ENCODE data around the gene DIDO1. TPM values are rescaled to one million over a fixed set of nuclear protein-coding genes. Genes with fewer than 3 reads are reported as not detected.

DIDO1 gene
- total RNA-seq, 1 experiment from 2014 or later: 85.9 TPM

GRCh38 chr20:62929051-62929538 lies 2.8 kb upstream of the DIDO1 start:
- Histone ChIP-seq H4K91ac (ENCODE audit: insufficient read length, low read depth, low read length) (no peak overlapping the region), H3K79me1 (ENCODE audit: insufficient read depth, low read depth, low read length, poor library complexity, severe bottlenecking) (no peaks in the 10 kb centered on the region), H3K9ac (ENCODE audit: extremely low read depth, insufficient read length, low read length) (peak overlapping the region; percentile 62), H2BK20ac (ENCODE audit: low read depth, low read length, poor library complexity, severe bottlenecking) (no peak overlapping the region), H3K4ac (ENCODE audit: low read depth, low read length) (no peak overlapping the region), H2BK15ac (ENCODE audit: low read depth, low read length) (no peak overlapping the region), H2BK12ac (ENCODE audit: insufficient read length, low read depth, low read length) (no peak overlapping the region), H4K5ac (ENCODE audit: insufficient read length, low read depth, low read length) (no peak overlapping the region), H3K79me2 (ENCODE audit: insufficient read depth, low read length) (peaks cover 63% of the 10 kb centered on the region), H3K14ac (ENCODE audit: insufficient read depth, low read length) (no peak overlapping the region; the same call in none of the 2 replicates), H3K9me3 (ENCODE audit: control insufficient read depth, low read depth, low read length) (no peaks in the 10 kb centered on the region), H2AK5ac (ENCODE audit: insufficient read length, low read length) (no peak overlapping the region), H3K27me3 (ENCODE audit: insufficient read depth, low read length) (no peaks in the 10 kb centered on the region), H3K27ac (ENCODE audit: insufficient read length, low read depth, low read length) (peak overlapping the region; percentile 99), H3K23ac (ENCODE audit: insufficient read length, low read depth, low read length) (no peak overlapping the region), H3K4me2 (ENCODE audit: insufficient read depth, insufficient read length, low read length) (peak overlapping the region; percentile 90), H4K8ac (replicated peaks; ENCODE audit: insufficient read length, low read depth, low read length) (no peak overlapping the region), H3T11ph (ENCODE audit: low read length) (no peak overlapping the region), H2AFZ (ENCODE audit: low read length) (no peak overlapping the region), H4K20me1 (ENCODE audit: control insufficient read depth, insufficient read depth, insufficient read length) (peaks cover 6% of the 10 kb centered on the region), H3K23me2 (ENCODE audit: insufficient read length, low read depth, low read length, poor library complexity, severe bottlenecking) (peaks cover 38% of the 10 kb centered on the region), H3K18ac (ENCODE audit: insufficient read length, low read depth, low read length) (no peak overlapping the region), H3K4me1 (ENCODE audit: insufficient read depth, low read length) (peaks cover 11% of the 10 kb centered on the region), H2BK5ac (ENCODE audit: insufficient read length, low read length) (no peak overlapping the region), H2BK120ac (ENCODE audit: low read depth, low read length, poor library complexity, severe bottlenecking) (no peak overlapping the region), H3K56ac (ENCODE audit: insufficient read length, low read depth, low read length) (no peak overlapping the region)
- H3K4me1 Mint-ChIP-seq: peaks cover 61 to 62% of the 10 kb centered on the region in 2 experiments
- whole genome bisulfite sequencing (ENCODE audit: extremely low coverage, insufficient read length, low lambda C conversion rate): no CpG with 5 or more reads among the region's 44 CpGs
- peak overlapping the region; percentile 92 to 97 for H3K4me3 Mint-ChIP-seq
- no peaks in the 10 kb centered on the region for H3K9me3 Mint-ChIP-seq
- peak; percentile 96 for DNase-seq
- H3K27me3 Mint-ChIP-seq (ENCODE audit: low read depth): no peaks in the 10 kb centered on the region
- no peak for TF ChIP-seq CTCF (conservative IDR thresholded peaks at IDR 0.05)
- peaks cover 4 to 10% (median 4%) of the 10 kb centered on the region in 3 experiments for H3K36me3 Mint-ChIP-seq (ENCODE audit: insufficient read depth in 1 of 3, low read depth in 3 of 3)
- peak overlapping the region; percentile 92 to 97 (median 96) for H3K27ac Mint-ChIP-seq
